GM23338 (cell line): ENCODE data around the gene MRPS34. TPM values are rescaled to one million over a fixed set of nuclear protein-coding genes. Genes with fewer than 3 reads are reported as not detected.

ENCODE experiments used
- ATAC-seq: fragments of 200-7000 bp; cut with Tn5 transposase; 3 replicates; pipeline ENCODE4 v1.9.1; 2020
- DNase-seq: peaks from one replicate; pipeline ENCODE4 v3.0.0-alpha.2; 2015; ENCODE audit warnings: low spot score
- H2AFZ ChIP-seq: fragments of 200-600 bp; sonication (generic); 2 replicates; pipeline ENCODE4 v1.8.0; 2016; ENCODE audit warnings: antibody characterized with exemption, mild to moderate bottlenecking, moderate library complexity
- H3F3A ChIP-seq: fragments of 200-600 bp; sonication (generic); replicated peaks from 2 replicates; pipeline ENCODE4 v1.8.0; 2017; ENCODE audit warnings: antibody characterized with exemption, mixed run types, low read depth
- H3K27ac ChIP-seq: fragments of 200-600 bp; sonication (generic); 2 replicates; pipeline ENCODE4 v1.6.1; 2016; ENCODE audit warnings: low read depth
- H3K27me3 ChIP-seq: fragments of 200-600 bp; sonication (generic); 2 replicates; pipeline ENCODE4 v1.8.0; 2016; ENCODE audit warnings: mild to moderate bottlenecking, mixed run types, moderate library complexity; ENCODE audit not compliant: insufficient read depth
- H3K36me3 ChIP-seq: fragments of 200-600 bp; sonication (generic); 2 replicates; pipeline ENCODE4 v1.8.0; 2016; ENCODE audit warnings: mild to moderate bottlenecking; ENCODE audit not compliant: insufficient read depth
- H3K4me1 ChIP-seq: fragments of 200-600 bp; sonication (generic); 2 replicates; pipeline ENCODE4 v1.8.0; 2016; ENCODE audit warnings: mild to moderate bottlenecking, moderate library complexity; ENCODE audit not compliant: insufficient read depth
- H3K4me2 ChIP-seq: fragments of 200-600 bp; sonication (generic); 2 replicates; pipeline ENCODE4 v1.7.1; 2017; ENCODE audit warnings: mixed run types
- H3K4me3 ChIP-seq: fragments of 200-600 bp; sonication (generic); 2 replicates; pipeline ENCODE4 v1.6.1; 2016; ENCODE audit warnings: mixed run types
- H3K79me2 ChIP-seq: fragments of 200-600 bp; sonication (generic); replicated peaks from 2 replicates; pipeline ENCODE4 v1.8.0; 2017; ENCODE audit warnings: mild to moderate bottlenecking; ENCODE audit not compliant: insufficient read depth
- H3K9me2 ChIP-seq: fragments of 200-600 bp; sonication (generic); 2 replicates; pipeline ENCODE4 v1.8.0; 2017; ENCODE audit not compliant: insufficient read depth
- H4K20me1 ChIP-seq: fragments of 200-600 bp; sonication (generic); replicated peaks from 2 replicates; pipeline ENCODE4 v1.8.0; 2017; ENCODE audit warnings: mild to moderate bottlenecking; ENCODE audit not compliant: insufficient read depth
- H3K27ac Mint-ChIP-seq: 2 replicates; pipeline ENCODE4 v1.8.0; 2020; ENCODE audit warnings: inconsistent platforms, mild to moderate bottlenecking, moderate library complexity, mixed read lengths
- H3K27me3 Mint-ChIP-seq: 3 replicates; pipeline ENCODE4 v1.8.0; 2022; ENCODE audit warnings: low read depth, mild to moderate bottlenecking, moderate library complexity, mixed read lengths, inconsistent platforms; ENCODE audit not compliant: insufficient read depth, poor library complexity
- H3K36me3 Mint-ChIP-seq: 3 replicates; pipeline ENCODE4 v1.8.0; 2021; ENCODE audit warnings: low read depth, mild to moderate bottlenecking, inconsistent platforms, moderate library complexity, mixed read lengths
- H3K4me1 Mint-ChIP-seq: 3 replicates; pipeline ENCODE4 v1.8.0; 2020; ENCODE audit warnings: mild to moderate bottlenecking, inconsistent platforms, mixed read lengths
- H3K4me3 Mint-ChIP-seq: 3 replicates; pipeline ENCODE4 v1.8.0; 2021; ENCODE audit warnings: moderate library complexity, mild to moderate bottlenecking, inconsistent platforms, mixed read lengths
- H3K9me3 Mint-ChIP-seq: 3 replicates; pipeline ENCODE4 v1.8.0; 2020; ENCODE audit warnings: moderate library complexity, mild to moderate bottlenecking, inconsistent platforms, mixed read lengths
- CREB1 ChIP-seq: fragments of 250-450 bp; sonication (Bioruptor Pico); IDR thresholded peaks from 2 replicates; pipeline ENCODE4 v1.5.0; 2020; ENCODE audit warnings: low read depth, mild to moderate bottlenecking, moderate library complexity
- EZH2 ChIP-seq: fragments of 200-600 bp; sonication (generic); IDR thresholded peaks from one replicate; pipeline ENCODE4 v1.8.0; 2017; ENCODE audit warnings: antibody characterized with exemption, mild to moderate bottlenecking, low read depth; ENCODE audit not compliant: unreplicated experiment
- EZH2phosphoT487 ChIP-seq: fragments of 200-600 bp; sonication (generic); IDR thresholded peaks from one replicate; pipeline ENCODE4 v1.8.1; 2018; ENCODE audit warnings: antibody characterized with exemption; ENCODE audit not compliant: unreplicated experiment
- JUNB ChIP-seq: IDR thresholded peaks from one replicate; pipeline ENCODE4 v1.6.1; 2016; ENCODE audit warnings: antibody characterized with exemption; ENCODE audit not compliant: unreplicated experiment
- NANOG ChIP-seq: IDR thresholded peaks from 2 replicates; pipeline ENCODE4 v1.6.1; 2016; ENCODE audit warnings: antibody characterized with exemption, borderline replicate concordance
- POLR2AphosphoS5 ChIP-seq: IDR thresholded peaks from 2 replicates; pipeline ENCODE4 v1.6.1; 2016; ENCODE audit warnings: antibody characterized with exemption, low read depth
- STAT1 ChIP-seq: IDR thresholded peaks from one replicate; pipeline ENCODE4 v1.6.1; 2016; ENCODE audit warnings: antibody characterized with exemption; ENCODE audit not compliant: unreplicated experiment
- ZNF114 ChIP-seq: fragments of 250-450 bp; sonication (Bioruptor Pico); IDR thresholded peaks from 2 replicates; pipeline ENCODE4 v1.5.0; 2020; ENCODE audit warnings: mild to moderate bottlenecking, moderate library complexity
- polyA plus RNA-seq: library from polyadenylated mRNA; unstranded; fragments of >200 nt; fragmentation: Nextera tagmentation; extraction: Ambion mirVana; gene quantifications from 2 replicates; pipeline ENCODE4 v1.2.1, GENCODE V29; 2016
- total RNA-seq: library from RNA; depleted of rRNA; stranded (reverse); fragments of >200 nt; shearing (Covaris generic); gene quantifications from 2 replicates; pipeline ENCODE4 v1.2.3, GENCODE V29; 2014
- TF ChIP-seq, protein P1 (sequence below): IDR thresholded peaks from 2 replicates; pipeline ENCODE4 v1.6.1; 2016; ENCODE audit warnings: antibody characterized with exemption
- TF ChIP-seq, protein P2 (sequence below): fragments of 250-450 bp; sonication (Bioruptor Pico); IDR thresholded peaks from 2 replicates; pipeline ENCODE4 v1.5.0; 2020; ENCODE audit warnings: mild to moderate bottlenecking, moderate library complexity
- TF ChIP-seq, protein P3 (sequence below), 2 experiments: fragments of 200-600 bp in 1 of 2; sonication (generic) in 1 of 2; conservative IDR thresholded peaks; 2 replicates each; pipeline versions ENCODE4 v1.5.1 to v1.6.1; 2016 to 2017; ENCODE audit warnings: antibody characterized with exemption in 2 of 2, low read depth in 2 of 2, mild to moderate bottlenecking in 2 of 2, moderate library complexity in 1 of 2

The MRPS34 gene
- total and polyA plus RNA-seq, 2 experiments from 2014 or later, result 248 to 391 TPM

DNA sequence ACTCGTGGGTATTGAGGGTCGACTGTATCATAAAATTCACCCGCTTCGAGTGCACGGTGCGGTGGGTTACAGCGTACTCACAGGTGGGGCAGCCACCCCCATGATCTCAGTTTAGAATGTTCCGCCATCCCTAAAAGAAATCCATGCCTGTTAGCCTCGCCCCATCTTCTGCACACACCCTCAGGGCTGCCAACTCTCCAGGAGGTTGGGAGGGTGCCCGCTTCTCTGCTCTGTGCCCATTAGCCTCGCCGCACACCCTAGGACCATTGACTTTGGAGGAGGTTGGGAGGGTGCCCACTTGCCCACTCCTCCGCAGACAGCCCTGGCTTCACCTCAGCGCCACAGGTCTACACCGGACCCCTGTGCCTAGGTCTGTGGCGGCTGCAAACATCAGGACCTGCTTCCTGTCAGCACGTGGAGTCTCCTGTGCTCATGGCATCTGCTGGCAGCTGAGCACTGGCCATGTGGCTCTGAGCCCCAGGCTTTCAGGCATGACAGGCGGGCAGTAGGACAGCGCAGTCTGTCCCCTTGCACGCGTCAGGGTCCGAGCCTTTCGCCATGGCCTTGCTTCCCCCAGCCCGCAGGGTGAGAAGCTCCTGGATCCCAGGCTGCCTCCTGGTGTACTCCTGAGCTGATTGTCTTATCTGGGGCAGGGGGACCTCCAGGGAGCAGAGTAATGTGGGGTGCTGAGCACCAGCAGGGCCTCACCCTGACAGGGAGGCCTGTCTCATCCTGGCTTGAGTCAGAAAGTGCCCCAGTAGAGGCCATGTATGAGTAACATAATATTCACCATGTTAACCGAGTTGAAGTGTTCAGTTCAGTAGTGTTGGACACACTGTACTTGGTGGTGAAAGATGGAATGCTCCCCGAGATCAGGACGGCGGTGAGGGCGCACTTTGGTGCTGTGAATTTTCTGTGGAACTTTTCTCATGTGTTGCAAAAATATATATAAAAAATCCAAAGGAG lies 23.5 kb downstream of the MRPS34 start (continued):
- TF ChIP-seq, protein P1, sequence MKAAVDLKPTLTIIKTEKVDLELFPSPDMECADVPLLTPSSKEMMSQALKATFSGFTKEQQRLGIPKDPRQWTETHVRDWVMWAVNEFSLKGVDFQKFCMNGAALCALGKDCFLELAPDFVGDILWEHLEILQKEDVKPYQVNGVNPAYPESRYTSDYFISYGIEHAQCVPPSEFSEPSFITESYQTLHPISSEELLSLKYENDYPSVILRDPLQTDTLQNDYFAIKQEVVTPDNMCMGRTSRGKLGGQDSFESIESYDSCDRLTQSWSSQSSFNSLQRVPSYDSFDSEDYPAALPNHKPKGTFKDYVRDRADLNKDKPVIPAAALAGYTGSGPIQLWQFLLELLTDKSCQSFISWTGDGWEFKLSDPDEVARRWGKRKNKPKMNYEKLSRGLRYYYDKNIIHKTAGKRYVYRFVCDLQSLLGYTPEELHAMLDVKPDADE, result no peak

DNA sequence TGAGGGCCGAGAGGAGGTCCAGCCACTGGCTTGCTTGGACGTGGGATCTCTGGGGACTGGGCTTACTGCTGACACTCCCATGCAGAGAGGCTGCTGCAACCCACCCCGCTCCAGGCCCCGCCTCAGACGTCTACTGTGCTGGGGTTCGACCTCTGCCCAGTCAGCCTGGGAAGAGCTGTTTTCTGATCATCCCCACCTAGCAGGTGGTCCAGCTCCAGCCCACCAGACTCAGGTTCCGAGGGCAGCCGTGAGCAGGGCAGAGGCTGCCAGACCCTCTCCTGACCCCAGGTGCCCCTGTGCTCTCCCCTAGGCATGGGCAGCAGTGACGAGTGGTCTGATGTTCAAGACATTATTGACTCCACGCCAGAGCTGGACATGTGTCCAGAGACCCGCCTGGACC lies 25.0 kb downstream of the MRPS34 start:
- no peaks in the 10 kb centered on the region for H3K4me1 ChIP-seq
- H3K79me2 ChIP-seq, result no peaks in the 10 kb centered on the region
- no peak overlapping the region for H2AFZ ChIP-seq
- no peaks in the 10 kb centered on the region; the same call in 1 of the 2 replicates for H3K36me3 ChIP-seq
- no peak overlapping the region for H3K4me2 ChIP-seq
- H4K20me1 ChIP-seq, result no peaks in the 10 kb centered on the region
- no peak for DNase-seq
- H3K27ac ChIP-seq, result no peak overlapping the region
- no peaks in the 10 kb centered on the region for H3K9me3 Mint-ChIP-seq
- no peak for ATAC-seq
- no peak overlapping the region for H3K4me3 ChIP-seq
- H3K27me3 ChIP-seq, result no peaks in the 10 kb centered on the region
- no peaks in the 10 kb centered on the region for H3K9me2 ChIP-seq
- H3K27ac Mint-ChIP-seq, result no peak overlapping the region
- peaks cover 12% of the 10 kb centered on the region for H3K27me3 Mint-ChIP-seq
- H3F3A ChIP-seq, result no peaks in the 10 kb centered on the region
- no peaks in the 10 kb centered on the region for H3K4me1 Mint-ChIP-seq
- H3K36me3 Mint-ChIP-seq, result peaks cover 26% of the 10 kb centered on the region
- no peak overlapping the region for H3K4me3 Mint-ChIP-seq
- no peak for TF ChIP-seq EZH2phosphoT487
- TF ChIP-seq EZH2, result no peak
- TF ChIP-seq, protein P2, sequence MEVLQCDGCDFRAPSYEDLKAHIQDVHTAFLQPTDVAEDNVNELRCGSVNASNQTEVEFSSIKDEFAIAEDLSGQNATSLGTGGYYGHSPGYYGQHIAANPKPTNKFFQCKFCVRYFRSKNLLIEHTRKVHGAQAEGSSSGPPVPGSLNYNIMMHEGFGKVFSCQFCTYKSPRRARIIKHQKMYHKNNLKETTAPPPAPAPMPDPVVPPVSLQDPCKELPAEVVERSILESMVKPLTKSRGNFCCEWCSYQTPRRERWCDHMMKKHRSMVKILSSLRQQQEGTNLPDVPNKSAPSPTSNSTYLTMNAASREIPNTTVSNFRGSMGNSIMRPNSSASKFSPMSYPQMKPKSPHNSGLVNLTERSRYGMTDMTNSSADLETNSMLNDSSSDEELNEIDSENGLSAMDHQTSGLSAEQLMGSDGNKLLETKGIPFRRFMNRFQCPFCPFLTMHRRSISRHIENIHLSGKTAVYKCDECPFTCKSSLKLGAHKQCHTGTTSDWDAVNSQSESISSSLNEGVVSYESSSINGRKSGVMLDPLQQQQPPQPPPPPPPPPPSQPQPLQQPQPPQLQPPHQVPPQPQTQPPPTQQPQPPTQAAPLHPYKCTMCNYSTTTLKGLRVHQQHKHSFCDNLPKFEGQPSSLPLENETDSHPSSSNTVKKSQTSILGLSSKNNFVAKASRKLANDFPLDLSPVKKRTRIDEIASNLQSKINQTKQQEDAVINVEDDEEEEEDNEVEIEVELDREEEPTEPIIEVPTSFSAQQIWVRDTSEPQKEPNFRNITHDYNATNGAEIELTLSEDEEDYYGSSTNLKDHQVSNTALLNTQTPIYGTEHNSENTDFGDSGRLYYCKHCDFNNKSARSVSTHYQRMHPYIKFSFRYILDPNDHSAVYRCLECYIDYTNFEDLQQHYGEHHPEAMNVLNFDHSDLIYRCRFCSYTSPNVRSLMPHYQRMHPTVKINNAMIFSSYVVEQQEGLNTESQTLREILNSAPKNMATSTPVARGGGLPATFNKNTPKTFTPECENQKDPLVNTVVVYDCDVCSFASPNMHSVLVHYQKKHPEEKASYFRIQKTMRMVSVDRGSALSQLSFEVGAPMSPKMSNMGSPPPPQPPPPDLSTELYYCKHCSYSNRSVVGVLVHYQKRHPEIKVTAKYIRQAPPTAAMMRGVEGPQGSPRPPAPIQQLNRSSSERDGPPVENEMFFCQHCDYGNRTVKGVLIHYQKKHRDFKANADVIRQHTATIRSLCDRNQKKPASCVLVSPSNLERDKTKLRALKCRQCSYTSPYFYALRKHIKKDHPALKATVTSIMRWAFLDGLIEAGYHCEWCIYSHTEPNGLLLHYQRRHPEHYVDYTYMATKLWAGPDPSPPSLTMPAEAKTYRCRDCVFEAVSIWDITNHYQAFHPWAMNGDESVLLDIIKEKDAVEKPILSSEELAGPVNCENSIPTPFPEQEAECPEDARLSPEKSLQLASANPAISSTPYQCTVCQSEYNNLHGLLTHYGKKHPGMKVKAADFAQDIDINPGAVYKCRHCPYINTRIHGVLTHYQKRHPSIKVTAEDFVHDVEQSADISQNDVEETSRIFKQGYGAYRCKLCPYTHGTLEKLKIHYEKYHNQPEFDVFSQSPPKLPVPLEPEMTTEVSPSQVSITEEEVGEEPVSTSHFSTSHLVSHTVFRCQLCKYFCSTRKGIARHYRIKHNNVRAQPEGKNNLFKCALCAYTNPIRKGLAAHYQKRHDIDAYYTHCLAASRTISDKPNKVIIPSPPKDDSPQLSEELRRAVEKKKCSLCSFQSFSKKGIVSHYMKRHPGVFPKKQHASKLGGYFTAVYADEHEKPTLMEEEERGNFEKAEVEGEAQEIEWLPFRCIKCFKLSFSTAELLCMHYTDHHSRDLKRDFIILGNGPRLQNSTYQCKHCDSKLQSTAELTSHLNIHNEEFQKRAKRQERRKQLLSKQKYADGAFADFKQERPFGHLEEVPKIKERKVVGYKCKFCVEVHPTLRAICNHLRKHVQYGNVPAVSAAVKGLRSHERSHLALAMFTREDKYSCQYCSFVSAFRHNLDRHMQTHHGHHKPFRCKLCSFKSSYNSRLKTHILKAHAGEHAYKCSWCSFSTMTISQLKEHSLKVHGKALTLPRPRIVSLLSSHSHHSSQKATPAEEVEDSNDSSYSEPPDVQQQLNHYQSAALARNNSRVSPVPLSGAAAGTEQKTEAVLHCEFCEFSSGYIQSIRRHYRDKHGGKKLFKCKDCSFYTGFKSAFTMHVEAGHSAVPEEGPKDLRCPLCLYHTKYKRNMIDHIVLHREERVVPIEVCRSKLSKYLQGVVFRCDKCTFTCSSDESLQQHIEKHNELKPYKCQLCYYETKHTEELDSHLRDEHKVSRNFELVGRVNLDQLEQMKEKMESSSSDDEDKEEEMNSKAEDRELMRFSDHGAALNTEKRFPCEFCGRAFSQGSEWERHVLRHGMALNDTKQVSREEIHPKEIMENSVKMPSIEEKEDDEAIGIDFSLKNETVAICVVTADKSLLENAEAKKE, result no peak
- TF ChIP-seq, protein P1, result no peak
- TF ChIP-seq JUNB, result no peak
- TF ChIP-seq, protein P3, sequence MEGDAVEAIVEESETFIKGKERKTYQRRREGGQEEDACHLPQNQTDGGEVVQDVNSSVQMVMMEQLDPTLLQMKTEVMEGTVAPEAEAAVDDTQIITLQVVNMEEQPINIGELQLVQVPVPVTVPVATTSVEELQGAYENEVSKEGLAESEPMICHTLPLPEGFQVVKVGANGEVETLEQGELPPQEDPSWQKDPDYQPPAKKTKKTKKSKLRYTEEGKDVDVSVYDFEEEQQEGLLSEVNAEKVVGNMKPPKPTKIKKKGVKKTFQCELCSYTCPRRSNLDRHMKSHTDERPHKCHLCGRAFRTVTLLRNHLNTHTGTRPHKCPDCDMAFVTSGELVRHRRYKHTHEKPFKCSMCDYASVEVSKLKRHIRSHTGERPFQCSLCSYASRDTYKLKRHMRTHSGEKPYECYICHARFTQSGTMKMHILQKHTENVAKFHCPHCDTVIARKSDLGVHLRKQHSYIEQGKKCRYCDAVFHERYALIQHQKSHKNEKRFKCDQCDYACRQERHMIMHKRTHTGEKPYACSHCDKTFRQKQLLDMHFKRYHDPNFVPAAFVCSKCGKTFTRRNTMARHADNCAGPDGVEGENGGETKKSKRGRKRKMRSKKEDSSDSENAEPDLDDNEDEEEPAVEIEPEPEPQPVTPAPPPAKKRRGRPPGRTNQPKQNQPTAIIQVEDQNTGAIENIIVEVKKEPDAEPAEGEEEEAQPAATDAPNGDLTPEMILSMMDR (conservative IDR thresholded peaks at IDR 0.05; ENCODE audit: low read depth in 2 of 2), result no peak
- TF ChIP-seq CREB1 (CRISPR knock-in tag), result no peak
- TF ChIP-seq NANOG, result no peak
- no peak for TF ChIP-seq STAT1
- TF ChIP-seq ZNF114 (CRISPR knock-in tag), result no peak
- TF ChIP-seq POLR2AphosphoS5, result no peak
